HEK293 (cell line): ENCODE data around the gene SYNE1.

Source experiments
- CTCF ChIA-PET: fragments of 350-600 bp; formaldehyde crosslinking; extraction: SDS; loops from one replicate; lab custom pipeline; 2021; ENCODE audit warnings: antibody characterized with exemption; lab: Yijun Ruan, JAX
- POLR2A ChIA-PET: fragments of 300-600 bp; formaldehyde crosslinking; extraction: SDS; loops from one replicate; lab custom pipeline; 2020; ENCODE audit warnings: antibody characterized with exemption, inconsistent platforms; lab: Yijun Ruan, JAX
- H3K27ac ChIP-seq: fragments of 200-500 bp; sonication (Bioruptor generic); 2 replicates; pipeline ENCODE4 v1.5.1; 2014; ENCODE audit warnings: low read depth, low read length, control low read depth, inconsistent platforms; ENCODE audit errors: extremely low read depth
- H3K36me3 ChIP-seq, 2 experiments: fragments of 200-500 bp in 1 of 2; sonication (Bioruptor generic) in 1 of 2; 1 replicate in 1 of 2; 2 replicates in 1 of 2; pipeline ENCODE4 v1.5.1; 2014 to 2017; ENCODE audit warnings: inconsistent platforms in 2 of 2, low read length in 2 of 2; ENCODE audit not compliant: control insufficient read depth in 2 of 2, insufficient read depth in 1 of 2
- H3K4me1 ChIP-seq: fragments of 200-500 bp; sonication (Bioruptor generic); 2 replicates; pipeline ENCODE4 v1.5.1; 2014; ENCODE audit warnings: mild to moderate bottlenecking, low read length, inconsistent platforms; ENCODE audit not compliant: control insufficient read depth, insufficient read depth
- H3K4me3 ChIP-seq: 2 replicates; pipeline ENCODE4 v1.5.1; 2011; ENCODE audit warnings: low read depth, mild to moderate bottlenecking, control low read depth, low read length, moderate library complexity
- H3K9me3 ChIP-seq: fragments of 200-500 bp; sonication (Bioruptor generic); 2 replicates; pipeline ENCODE4 v1.5.1; 2014; ENCODE audit warnings: low read depth, low read length, inconsistent platforms; ENCODE audit not compliant: control insufficient read depth, insufficient read depth
- GFI1B ChIP-seq: fragments of 450-650 bp; formaldehyde crosslinking; IDR thresholded peaks from 2 replicates; pipeline ENCODE4 v1.5.1; 2016; ENCODE audit warnings: missing biosample characterization, missing genetic modification characterization
- INSM2 ChIP-seq: fragments of 450-650 bp; formaldehyde crosslinking; IDR thresholded peaks from 2 replicates; pipeline ENCODE4 v1.5.1; 2016; ENCODE audit warnings: missing biosample characterization, missing genetic modification characterization
- KLF9 ChIP-seq: fragments of 450-650 bp; formaldehyde crosslinking; IDR thresholded peaks from 2 replicates; pipeline ENCODE4 v1.5.1; 2016; ENCODE audit warnings: missing biosample characterization, missing genetic modification characterization, low read depth
- MYNN ChIP-seq: fragments of 450-650 bp; formaldehyde crosslinking; IDR thresholded peaks from 2 replicates; pipeline ENCODE4 v1.5.1; 2016; ENCODE audit warnings: missing biosample characterization, missing genetic modification characterization, borderline replicate concordance
- MZF1 ChIP-seq: fragments of 450-650 bp; formaldehyde crosslinking; IDR thresholded peaks from 2 replicates; pipeline ENCODE4 v1.5.1; 2017; ENCODE audit warnings: missing biosample characterization, missing genetic modification characterization, borderline replicate concordance
- OSR2 ChIP-seq: fragments of 450-650 bp; formaldehyde crosslinking; IDR thresholded peaks from 2 replicates; pipeline ENCODE4 v1.5.1; 2016; ENCODE audit warnings: missing biosample characterization, missing genetic modification characterization
- REST ChIP-seq: fragments of 450-650 bp; formaldehyde crosslinking; IDR thresholded peaks from 2 replicates; pipeline ENCODE4 v1.5.1; 2016; ENCODE audit warnings: missing biosample characterization, missing genetic modification characterization
- SCRT2 ChIP-seq: fragments of 450-650 bp; formaldehyde crosslinking; IDR thresholded peaks from 2 replicates; pipeline ENCODE4 v1.5.1; 2016; ENCODE audit warnings: missing biosample characterization, missing genetic modification characterization
- SP2 ChIP-seq: fragments of 450-650 bp; formaldehyde crosslinking; IDR thresholded peaks from 2 replicates; pipeline ENCODE4 v1.5.1; 2016; ENCODE audit warnings: missing biosample characterization, missing genetic modification characterization
- TRIM28 ChIP-seq: IDR thresholded peaks from 2 replicates; pipeline ENCODE4 v1.6.1; 2011; ENCODE audit warnings: low read length, control low read depth, borderline replicate concordance
- WT1 ChIP-seq: fragments of 450-650 bp; formaldehyde crosslinking; IDR thresholded peaks from 2 replicates; pipeline ENCODE4 v1.5.1; 2016; ENCODE audit warnings: missing biosample characterization, missing genetic modification characterization
- YY2 ChIP-seq: fragments of 450-650 bp; formaldehyde crosslinking; IDR thresholded peaks from 2 replicates; pipeline ENCODE4 v1.5.1; 2016; ENCODE audit warnings: missing biosample characterization, missing genetic modification characterization
- ZBTB11 ChIP-seq: fragments of 450-650 bp; formaldehyde crosslinking; conservative IDR thresholded peaks from 2 replicates; pipeline ENCODE4 v1.5.1; 2016; ENCODE audit warnings: low read depth, missing biosample characterization, missing genetic modification characterization
- ZBTB49 ChIP-seq: fragments of 450-650 bp; formaldehyde crosslinking; IDR thresholded peaks from 2 replicates; pipeline ENCODE4 v1.5.1; 2016; ENCODE audit warnings: missing biosample characterization, missing genetic modification characterization, low read depth
- ZFP37 ChIP-seq: fragments of 450-650 bp; formaldehyde crosslinking; IDR thresholded peaks from 2 replicates; pipeline ENCODE4 v1.5.1; 2016; ENCODE audit warnings: missing biosample characterization, missing genetic modification characterization
- ZNF112 ChIP-seq: fragments of 450-650 bp; formaldehyde crosslinking; IDR thresholded peaks from 2 replicates; pipeline ENCODE4 v1.5.0; 2017; ENCODE audit warnings: missing biosample characterization, missing genetic modification characterization
- ZNF19 ChIP-seq: fragments of 450-650 bp; formaldehyde crosslinking; IDR thresholded peaks from 2 replicates; pipeline ENCODE4; 2016; ENCODE audit warnings: missing biosample characterization, missing genetic modification characterization, low read depth
- ZNF548 ChIP-seq: fragments of 450-650 bp; formaldehyde crosslinking; IDR thresholded peaks from 2 replicates; pipeline ENCODE4 v1.5.1; 2016; ENCODE audit warnings: missing biosample characterization, missing genetic modification characterization
- ZNF645 ChIP-seq: fragments of 450-650 bp; formaldehyde crosslinking; IDR thresholded peaks from 2 replicates; pipeline ENCODE4; 2016; ENCODE audit warnings: missing biosample characterization, missing genetic modification characterization
- ZNF677 ChIP-seq: fragments of 450-650 bp; IDR thresholded peaks from 2 replicates; pipeline ENCODE4 v1.5.0; 2018; ENCODE audit warnings: missing biosample characterization, mild to moderate bottlenecking, missing genetic modification characterization, moderate library complexity

SYNE1 gene

GRCh38 chr6:152588456-152588855 lies 48.7 kb downstream of the SYNE1 start:
- TF ChIP-seq REST (tag by site-specific recombination) (no peak), ZBTB49 (tag by site-specific recombination) (no peak), WT1 (tag by site-specific recombination) (no peak), SCRT2 (tag by site-specific recombination) (no peak), ZFP37 (tag by site-specific recombination) (no peak), KLF9 (tag by site-specific recombination) (no peak), MZF1 (tag by site-specific recombination) (no peak), ZNF677 (tag by site-specific recombination) (no peak), TRIM28 (no peak), ZNF112 (tag by site-specific recombination) (no peak), ZNF645 (tag by site-specific recombination) (no peak), YY2 (tag by site-specific recombination) (no peak)
- Histone ChIP-seq H3K4me1 (no peaks in the 10 kb centered on the region), H3K36me3 (no peaks in the 10 kb centered on the region), H3K27ac (no peak overlapping the region), H3K4me3 (no peak overlapping the region), H3K9me3 (no peaks in the 10 kb centered on the region)
- ChIA-PET POLR2A (no interaction called here), CTCF (interaction anchor here (1.0 to 1.1 kb wide), 2 partner anchors 13 to 55 kb away, joined by 4 read pairs; no protein-coding TSS in a partner anchor)

- Histone ChIP-seq H3K36me3 (no peaks in the 10 kb centered on the region), H3K9me3 (no peaks in the 10 kb centered on the region), H3K27ac (no peak overlapping the region), H3K4me1 (no peaks in the 10 kb centered on the region), H3K4me3 (no peak overlapping the region)
- ChIA-PET POLR2A (no interaction called here), CTCF (interaction anchor here (0.6 to 1.1 kb wide), 2 partner anchors 12 to 491 kb away, joined by 3 to 4 read pairs; no protein-coding TSS in a partner anchor)
- TF ChIP-seq WT1 (tag by site-specific recombination) (no peak), GFI1B (no peak), OSR2 (tag by site-specific recombination) (no peak), MYNN (tag by site-specific recombination) (no peak), INSM2 (tag by site-specific recombination) (no peak), ZBTB11 (tag by site-specific recombination) (no peak), ZNF19 (tag by site-specific recombination) (no peak), SP2 (no peak), ZNF548 (tag by site-specific recombination) (no peak)
These were observed 49.7 kb downstream of the SYNE1 start for GRCh38 chr6:152587473-152587872.
